Stimulated activated naive CD8-positive, alpha-beta T cell treated with anti-CD3 and anti-CD28 coated beads, Interleukin-15, Interleukin-2, amounts not matched to agents 100 U/mL and 50 U/mL, for 24 hours (primary cell): ENCODE measurements around the gene CCNT2.
"Not testable (repeated sequence)": the region's sequence is repeated elsewhere in the genome, so short reads cannot be mapped to it uniquely, and the experiment has no call there.

Experiments used
- ATAC-seq: fragments of 150-1000 bp; cut with Tn5 transposase; one replicate; pipeline ENCODE4 v1.10.0; 2021
- DNase-seq: peaks from one replicate; pipeline ENCODE4 v3.0.0; 2021

Gene CCNT2

DNA sequence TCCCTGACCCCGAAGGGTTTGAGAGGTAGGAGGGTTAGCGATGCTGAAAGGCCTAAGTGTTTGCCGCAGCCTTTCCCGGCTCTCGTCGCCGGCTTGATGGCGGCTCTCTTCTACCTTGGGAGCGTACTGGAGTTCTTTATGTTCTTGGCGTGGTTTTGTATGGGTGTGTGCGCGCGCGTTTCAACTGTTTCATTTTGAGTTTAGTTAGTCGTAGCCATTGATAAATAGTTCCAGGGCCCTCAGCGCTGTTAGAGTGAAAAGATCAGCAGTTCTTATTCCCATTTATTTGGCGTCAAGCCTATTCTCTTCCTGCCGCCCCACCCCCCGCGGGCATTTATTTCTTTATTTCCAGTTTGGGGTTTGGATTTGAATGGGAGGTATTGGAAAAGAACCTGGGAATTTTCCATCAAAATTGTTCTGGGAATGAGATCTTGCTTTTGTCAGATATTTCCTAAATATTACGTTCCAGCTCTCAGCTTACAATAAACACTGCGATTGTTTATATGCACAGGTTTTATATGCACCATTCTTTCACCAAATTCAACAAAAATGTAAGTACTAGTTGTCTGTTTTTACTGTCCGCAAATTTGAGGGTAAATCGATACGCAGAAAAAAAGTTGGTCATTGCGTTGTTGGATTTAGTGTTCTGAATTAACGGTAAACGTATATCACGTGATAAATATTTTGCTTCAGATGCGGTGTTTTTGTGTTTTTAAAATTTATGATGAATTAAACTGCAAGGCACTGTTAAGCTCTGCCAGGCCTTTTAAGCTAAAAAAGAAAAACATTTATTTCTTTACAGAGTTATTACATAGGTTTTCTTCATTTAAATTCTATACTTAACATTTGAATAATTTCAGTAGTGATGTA is 954 bp downstream of the CCNT2 start:
- ATAC-seq (no peak), DNase-seq (peak; percentile 54)

DNA sequence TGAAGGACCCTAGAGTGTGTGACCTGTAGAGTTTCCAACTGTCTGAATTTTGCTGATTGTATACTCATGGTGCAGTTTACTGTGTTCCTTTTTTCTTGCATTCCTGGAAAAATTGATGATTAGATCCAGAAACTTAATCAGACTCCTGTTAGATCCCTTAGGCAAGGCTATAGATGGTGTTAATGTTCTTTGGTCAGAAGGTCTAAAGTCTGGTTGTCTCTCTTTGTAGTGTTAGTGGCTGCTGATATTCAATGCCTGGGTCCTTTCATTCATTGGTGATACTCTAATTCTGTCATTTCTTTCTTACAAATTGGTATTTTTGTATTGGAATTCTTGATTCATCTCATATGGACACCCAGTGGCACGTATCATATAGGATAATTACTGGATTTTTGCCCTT is 6.3 kb downstream of the CCNT2 start:
- no peak for DNase-seq
- ATAC-seq = no peak

DNA sequence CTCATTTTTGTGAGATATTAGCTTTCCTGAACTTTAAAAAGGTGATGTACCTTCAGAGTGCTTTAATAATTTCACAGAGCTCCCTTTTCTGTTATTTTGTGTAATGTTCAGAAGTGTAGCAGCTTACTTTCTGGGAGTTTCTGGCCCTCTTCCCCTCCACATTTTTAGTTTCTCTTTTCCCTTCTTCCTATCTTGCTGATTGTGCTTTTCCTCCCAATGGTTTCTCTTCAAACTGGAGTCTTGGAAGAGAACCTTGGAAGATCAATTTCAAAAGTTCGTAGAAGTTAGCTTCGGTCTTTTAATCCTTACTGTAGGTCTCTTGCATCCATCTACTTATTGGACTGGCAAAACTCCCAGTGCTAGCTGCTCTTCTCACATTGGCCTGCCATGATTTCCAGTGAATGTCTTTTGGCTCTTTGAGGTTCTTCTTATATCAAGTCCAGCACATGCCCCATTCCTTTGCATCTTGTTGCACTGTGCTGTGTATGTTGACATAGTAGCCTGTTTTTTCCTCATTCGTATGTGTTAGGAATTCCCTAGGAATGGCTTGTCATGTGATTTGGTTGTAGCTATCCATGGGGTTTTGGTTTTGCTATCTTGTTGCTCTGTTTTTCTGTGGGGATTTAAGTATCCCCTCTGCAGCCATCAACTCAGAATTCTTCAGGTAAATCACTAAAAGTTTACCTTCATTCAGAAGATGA is 7.8 kb downstream of the CCNT2 start:
- DNase-seq (no peak), ATAC-seq (no peak)

DNA sequence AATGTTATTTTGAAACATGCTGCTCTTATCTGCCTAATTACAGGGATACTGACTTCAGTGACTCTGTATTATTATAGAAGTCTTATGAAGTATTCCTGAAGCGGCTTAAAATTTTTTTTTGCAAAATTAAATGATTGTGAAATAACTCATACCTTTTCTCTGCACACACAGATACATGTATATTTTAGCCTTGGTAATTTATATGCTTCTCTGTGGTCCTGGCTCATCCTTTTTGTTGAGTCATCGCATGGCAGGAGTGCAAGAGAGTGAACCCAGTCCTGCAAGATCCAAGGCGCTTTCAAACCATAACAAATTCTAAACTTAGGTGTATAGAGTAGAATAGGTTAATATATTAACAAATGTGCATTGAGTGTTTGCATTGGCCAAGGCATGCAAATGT is 8.6 kb downstream of the CCNT2 start:
- no peak for ATAC-seq
- DNase-seq = no peak

DNA sequence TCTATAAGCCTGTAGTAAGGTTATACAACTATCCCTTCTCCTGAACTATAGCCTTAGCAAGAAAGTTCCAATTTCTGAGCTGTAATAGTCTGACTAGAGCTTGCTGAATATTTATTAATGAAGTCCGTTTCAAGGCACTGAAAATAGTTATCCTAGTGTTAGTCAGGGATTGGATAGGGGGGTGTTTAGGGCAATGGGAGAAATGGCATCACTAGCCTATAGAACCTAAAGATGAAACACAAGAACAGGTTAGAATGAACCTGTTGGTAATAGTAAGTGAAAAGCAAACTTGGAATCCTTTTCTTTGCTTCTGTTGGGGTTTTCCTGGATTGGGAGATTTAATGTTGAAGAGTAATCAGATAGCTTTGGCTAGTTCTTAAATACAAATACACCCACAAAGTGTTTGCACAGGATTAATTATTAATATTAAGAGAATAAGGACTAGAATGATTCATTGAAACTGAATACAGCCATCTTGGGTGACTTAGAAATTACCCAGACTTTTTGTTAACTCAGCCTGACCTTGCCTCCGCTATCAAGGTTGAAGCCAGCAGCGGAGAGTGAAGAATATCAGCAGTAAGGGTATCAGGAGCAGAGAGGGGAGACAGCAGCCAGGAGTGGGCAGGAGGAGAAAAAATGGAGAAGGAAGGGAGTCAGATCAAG is 14.4 kb downstream of the CCNT2 start:
- ATAC-seq = no peak
- no peak for DNase-seq

DNA sequence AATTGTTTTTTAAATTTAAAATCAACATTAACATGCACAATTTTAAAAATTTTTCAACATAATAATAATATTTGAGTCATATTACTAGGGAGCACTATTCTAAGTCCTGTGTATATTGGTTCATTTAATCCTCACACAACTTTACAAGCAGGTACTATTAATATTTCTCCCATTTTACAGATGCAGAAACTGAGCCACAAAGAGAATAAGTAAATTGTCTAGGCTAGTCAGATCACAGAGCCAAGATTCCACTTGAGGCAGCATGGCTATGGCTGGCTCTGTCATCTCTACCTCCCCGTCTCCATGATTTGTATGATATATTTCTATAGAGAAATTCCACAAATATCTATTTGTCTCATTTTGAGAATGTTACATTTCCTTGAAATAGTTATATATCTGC is 15.1 kb downstream of the CCNT2 start:
- no peak for DNase-seq
- ATAC-seq = no peak

DNA sequence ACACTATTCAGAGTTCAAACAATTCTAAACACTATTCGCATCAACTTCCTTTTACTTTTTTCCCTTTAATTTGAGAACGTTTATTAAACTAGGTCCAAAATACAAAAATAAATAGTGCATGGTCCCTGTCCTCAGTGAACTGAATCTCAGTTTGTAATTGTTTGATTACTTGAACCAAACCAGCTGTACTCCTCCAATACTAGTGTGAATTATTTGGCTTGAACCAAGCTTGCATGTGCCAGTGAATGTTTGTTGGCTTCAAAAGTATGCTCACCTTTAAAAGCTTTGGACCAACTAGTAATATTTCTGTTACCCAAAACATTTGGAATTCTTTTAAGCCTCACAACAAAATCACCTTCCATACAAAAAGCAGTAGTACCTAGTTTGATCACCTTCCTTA is 15.5 kb downstream of the CCNT2 start:
- DNase-seq (no peak), ATAC-seq (no peak)

DNA sequence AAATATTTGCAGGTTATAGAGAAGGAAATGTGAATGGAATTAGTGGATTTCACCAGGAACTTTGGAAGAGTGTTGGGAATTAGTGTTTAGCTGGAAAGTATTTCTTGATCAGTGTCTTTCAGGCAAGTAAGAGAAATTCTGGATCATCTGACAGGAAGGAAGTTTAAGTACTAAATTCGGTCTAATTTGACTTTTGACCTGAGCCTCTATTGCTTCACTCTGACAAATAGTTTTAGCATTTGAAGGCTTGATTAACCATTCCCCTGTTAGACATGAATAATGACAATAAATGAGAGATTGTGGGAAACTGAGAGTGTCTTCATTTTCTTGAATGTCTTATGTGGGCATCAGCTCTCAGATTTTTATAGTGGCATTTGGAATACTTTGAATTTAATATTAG is 16.0 kb downstream of the CCNT2 start:
- ATAC-seq (no peak), DNase-seq (no peak)

DNA sequence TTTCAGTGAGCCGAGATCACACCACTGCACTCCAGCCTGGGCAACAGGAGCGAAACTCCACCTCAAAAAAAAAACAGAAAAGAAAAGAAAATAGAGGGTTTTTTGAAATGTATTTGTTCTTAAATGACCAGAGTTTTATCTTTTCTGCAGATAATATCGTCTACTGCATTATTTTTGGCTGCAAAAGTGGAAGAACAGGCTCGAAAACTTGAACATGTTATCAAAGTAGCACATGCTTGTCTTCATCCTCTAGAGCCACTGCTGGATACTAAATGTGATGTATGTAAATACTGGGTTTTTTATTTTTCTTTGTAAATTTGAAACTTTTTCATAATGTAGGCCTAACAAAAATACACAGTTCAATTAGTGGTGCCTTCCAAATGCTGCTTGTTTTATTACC is 18.1 kb downstream of the CCNT2 start:
- ATAC-seq = no peak
- DNase-seq = no peak

DNA sequence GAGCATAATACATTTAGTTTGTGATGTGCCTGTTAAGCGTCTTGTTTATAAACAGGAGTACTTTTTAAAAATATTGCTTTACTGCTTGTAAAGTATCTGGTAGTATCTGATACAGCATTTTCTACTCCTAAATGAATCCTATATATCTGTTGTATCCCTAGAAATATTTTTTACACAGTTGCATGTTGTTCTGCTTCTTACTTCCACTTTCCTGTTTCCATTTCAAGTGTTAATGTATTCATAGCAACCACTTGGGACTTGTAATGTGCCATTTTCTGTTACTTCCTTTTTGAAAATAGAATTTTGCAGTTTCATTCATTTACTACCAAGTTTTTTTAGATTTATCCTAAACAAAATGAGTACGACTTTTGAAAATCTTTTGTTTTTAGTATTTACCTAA is 24.9 kb downstream of the CCNT2 start:
- ATAC-seq (no peak), DNase-seq (no peak)

DNA sequence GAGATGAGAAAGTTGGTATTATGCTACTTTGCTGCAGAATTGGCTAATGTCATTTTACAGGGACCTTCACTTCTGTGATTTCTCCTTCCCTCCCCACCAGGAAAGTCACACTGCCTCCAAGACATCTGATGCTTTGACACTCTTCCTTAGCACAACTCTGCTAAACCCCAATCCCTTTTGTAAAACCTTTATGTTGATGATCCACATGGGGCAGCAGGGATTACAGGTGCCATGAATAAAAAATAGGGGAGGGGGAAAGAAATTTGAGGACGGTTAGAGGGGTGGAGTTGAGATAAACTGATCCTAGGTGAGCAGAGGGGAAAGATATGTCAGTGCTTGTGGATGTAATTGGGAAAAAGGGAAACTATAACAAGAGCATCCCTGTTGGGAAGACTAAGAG is 26.4 kb downstream of the CCNT2 start:
- DNase-seq = no peak
- no peak for ATAC-seq

DNA sequence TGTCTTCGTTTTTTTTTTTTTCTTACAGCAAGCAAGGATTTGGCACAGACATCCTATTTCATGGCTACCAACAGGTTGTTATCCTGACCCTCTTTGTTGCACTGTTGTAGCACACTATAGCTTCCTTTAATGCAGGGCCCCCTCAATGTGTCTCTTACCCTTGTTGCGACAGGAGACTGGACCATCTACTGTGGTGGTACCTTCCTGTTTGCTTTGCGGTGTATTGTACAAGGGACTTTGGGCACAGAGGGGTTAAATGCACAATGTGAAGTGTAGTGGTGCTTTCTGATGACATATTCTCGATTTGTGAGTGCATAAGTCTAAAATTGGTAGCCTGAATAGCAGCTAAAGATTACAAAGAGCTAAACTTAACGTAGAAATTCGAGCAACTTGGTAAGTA is 27.5 kb downstream of the CCNT2 start:
- ATAC-seq (no peak), DNase-seq (no peak)

DNA sequence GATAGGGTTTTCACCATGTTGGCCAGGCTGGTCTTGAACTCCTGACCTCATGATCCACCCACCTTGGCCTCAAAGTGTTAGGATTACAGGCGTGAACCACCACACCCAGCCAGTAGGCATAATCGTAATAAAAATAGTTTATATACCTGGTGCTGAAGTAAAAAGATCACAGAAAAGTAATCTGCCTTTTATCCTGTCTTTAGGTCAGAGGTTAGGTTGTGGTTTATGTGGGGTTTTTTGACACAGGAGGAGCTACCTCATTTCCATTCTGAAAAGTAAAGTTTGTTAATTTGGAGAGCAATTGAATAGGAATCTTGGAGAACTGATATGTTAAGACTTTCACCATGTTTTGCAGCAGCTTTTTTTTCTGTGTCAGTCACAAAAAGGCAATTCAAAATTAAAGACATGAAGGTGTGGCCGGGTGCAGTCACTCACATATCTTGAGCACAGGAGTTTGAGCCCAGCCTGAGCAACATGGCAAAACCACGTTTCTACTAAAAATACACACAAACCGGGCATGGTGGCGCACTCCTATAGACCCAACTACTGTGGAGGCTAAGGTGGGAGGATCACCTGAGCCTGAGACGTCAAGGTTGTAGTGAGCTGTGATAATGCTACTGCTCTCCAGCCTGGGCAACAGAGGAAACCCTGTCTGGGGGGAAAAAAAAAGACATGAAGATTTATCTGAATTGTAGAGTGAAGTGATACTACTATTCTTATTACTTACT is 31.5 kb downstream of the CCNT2 start:
- ATAC-seq = peak; percentile 40
- DNase-seq = no peak

DNA sequence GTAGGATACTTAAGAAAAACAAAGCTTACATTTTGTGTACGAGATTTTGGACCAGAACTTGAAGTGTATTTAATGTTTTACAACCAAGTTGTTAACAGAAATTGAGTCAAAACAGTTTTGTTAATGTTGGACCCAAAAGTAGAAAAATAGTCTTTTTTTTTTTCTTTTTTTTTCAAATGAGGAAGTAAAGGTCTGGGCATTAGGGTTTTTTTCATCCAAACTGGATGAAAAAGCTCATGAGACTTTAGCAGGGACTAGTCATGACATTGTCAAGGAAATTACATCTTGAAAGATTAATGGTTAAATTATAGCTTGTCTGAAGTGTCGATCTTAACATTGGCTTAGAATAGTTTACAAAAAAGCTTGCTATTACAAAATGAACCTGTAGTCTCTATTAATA is 32.3 kb downstream of the CCNT2 start:
- ATAC-seq (no peak), DNase-seq (no peak)

DNA sequence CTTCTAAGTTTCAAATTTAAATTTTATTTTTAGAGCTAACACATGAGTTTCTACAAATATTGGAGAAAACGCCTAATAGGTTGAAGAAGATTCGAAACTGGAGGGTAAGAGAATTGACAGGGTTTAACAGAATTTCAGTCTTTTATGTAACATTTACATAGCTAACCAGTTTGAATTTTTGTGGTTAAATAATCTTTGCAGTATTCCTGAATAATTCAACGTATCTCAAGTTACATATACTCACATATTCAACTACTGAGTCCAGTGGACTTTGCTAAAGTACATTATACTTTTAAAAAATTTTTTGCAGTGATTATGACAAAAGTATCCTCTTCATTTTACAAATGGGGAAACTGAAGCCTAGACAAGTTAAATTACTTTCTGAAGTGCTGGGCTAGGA is 34.0 kb downstream of the CCNT2 start:
- no peak for ATAC-seq

DNA sequence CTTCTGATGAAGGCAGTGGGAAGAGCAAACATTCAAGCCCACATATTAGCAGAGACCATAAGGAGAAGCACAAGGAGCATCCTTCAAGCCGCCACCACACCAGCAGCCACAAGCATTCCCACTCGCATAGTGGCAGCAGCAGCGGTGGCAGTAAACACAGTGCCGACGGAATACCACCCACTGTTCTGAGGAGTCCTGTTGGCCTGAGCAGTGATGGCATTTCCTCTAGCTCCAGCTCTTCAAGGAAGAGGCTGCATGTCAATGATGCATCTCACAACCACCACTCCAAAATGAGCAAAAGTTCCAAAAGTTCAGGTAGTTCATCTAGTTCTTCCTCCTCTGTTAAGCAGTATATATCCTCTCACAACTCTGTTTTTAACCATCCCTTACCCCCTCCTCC is 35.4 kb downstream of the CCNT2 start:
- ATAC-seq = no peak
- no peak for DNase-seq

More for the DNA sequence above, 34.0 kb downstream of the CCNT2 start:
- no peak for DNase-seq

DNA sequence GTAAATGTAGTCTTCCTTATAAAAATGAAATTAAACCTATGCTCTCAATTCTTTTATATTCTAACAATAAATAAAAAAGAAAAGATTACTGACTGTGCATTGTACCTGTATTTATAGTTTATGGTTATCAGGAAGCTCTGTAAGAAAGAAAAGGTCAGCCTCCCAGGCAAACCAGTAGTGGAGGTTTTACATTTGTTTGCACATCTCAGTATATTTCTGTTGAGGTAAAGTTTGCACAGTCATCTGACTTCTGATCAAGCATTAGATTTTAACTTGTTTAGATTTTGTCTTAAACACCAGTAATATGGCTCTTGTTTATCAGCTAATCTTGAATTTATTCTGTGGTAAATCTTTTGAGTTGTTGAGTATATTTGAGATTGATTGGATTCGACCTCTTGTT is 37.1 kb downstream of the CCNT2 start:
- ATAC-seq = no peak
- no peak for DNase-seq

DNA sequence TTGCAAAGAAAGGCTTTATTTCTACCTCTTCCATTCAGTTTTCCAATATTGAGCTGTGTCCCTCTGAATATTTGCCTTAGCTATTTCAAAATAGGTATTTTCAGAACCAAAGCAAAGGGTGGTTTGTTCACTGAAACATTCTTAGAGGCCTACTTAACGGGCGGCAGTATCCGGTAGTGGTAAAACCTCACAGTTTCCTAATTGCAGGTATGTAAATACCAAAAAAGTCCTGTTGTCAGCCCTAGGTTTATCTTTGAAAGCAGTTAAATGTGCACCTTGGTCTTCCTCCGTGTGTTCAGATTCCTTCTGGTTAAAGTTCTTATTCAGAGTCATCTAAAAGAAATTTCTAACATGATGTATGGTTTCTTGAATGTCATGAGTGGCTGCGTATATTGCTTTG is 38.9 kb downstream of the CCNT2 start:
- DNase-seq (no peak), ATAC-seq (no peak)

DNA sequence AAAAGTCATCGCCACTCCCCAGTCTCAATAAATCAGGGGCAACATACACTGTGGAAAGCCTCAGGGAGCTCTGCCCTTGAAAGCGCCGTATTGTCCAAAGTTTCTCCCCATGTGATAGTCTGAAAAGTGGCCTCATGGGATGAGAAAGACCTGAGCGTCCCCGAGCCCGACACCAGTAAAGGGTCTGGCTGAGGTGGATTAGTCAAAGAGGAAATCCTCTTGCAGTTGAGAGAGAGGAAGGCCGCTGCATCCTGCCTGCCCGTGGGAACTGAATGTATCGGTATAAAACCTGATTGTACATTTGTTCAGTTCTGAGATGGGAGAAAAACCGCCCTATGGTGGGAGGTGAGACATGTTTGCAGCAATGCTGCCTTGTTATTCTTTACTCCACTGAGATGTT is 48.5 kb downstream of the CCNT2 start:
- DNase-seq, ATAC-seq: not testable (repeated sequence)

DNA sequence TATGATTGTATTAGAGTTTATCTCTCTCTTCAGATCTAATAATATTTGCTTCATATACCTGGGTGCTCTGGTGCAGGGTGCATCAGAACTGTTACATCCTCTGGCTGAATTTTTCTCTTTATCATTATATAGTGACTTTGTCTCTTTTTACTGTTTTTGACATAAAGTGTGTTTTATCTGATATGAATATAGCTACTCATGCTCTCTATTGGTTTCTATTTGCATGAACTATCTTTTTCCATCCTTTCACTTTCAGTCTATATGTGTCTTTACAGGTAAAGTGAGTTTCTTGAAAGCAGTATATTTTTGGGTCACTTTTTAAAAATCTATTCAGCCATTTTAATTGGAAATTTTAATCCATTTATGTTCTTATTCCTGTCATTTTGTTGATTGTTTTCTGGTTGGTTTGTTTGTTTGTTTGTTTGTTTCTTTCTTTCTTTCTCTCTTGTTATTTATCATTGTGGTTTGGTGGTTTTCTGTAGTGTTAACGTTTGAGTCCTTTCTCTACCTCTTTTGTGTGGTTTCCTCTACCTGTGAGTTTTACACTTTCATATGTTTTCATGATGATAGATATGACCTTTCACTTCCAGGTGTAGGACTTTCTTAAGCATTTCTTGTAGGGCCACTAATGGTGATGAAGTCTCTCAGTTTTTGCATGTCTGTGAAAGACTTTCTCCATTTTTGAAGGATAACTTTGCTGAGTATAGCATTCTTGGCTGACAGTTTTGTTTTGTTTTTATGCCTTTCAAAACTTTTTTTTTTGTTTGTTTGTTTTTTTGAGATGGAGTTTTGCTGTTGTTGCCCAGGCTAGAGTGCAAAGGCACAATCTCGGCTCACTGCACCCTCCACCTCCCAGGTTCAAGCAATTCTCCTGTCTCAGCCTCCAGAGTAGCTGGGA is 54.9 kb downstream of the CCNT2 start:
- DNase-seq = no peak
- ATAC-seq = peak; percentile 55

DNA sequence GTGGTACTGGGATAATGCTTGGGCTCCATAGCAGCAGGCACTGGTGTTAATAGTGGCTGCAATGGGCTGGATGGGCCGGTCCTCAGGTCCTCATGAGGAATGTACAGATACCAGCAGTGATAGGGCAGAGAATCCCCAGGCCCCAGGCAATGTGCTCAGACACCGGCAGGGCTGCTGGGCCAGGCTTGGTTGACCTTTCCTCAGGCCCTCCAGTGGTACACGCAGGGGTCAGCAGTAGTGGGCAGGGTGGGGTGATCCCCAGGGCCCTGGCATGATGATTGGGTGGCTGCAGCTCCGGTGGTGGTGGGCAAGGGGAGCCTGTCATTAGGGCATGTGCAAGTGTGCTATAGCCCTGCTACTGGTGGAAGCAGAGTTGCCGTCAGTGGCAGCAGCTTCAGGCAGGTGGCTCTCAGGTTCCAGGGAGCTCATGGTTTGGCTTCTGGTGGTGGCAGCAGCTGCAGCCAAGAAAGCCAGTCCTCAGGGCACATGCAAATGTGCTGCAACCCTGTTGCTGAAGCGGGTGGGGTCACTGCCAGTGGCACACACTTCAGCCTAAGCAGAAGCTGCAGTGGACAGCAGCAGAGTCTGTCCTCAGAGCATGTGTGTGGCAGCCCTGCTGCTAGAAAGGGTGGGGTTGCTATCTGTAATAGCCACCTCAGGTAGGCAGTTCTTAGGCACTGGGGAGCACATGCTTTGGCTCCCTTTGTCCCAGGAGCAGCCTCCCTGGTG is 56.8 kb downstream of the CCNT2 start:
- DNase-seq = no peak
- no peak for ATAC-seq
